Activated CD8-positive, alpha-beta memory T cell treated with anti-CD3 and anti-CD28 coated beads for 1 hour (primary cell): Measurements from ENCODE around the gene HSPA2.
"Not testable (repeated sequence)": the region's sequence is repeated elsewhere in the genome, so short reads cannot be mapped to it uniquely, and the experiment has no call there.

Experiments
- DNase-seq, 2 donors: peaks; one replicate each; pipeline ENCODE4 v3.0.0-alpha.2; 2020; ENCODE audit warnings: low read depth in 1 of 2; ENCODE audit errors: extremely low read depth in 1 of 2

HSPA2 gene

DNA sequence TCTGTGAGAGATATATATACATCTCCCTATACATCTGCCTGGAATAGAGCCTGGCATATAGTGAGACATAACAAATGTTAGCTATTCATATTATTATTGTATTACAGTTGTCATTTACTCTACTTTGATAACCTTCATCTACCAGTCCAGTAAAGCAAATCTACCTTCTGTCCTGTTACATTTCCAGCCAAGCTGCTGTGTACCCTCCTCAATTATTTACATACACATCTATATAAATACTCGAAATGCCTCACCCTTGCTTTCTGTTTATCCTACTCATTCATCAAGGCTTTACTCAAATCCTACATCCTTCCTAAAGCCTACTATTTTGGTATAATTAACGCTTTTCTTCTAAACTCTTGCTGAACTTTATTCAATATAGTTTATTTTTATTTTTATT is 27.3 kb upstream of the HSPA2 start:
- no peak for DNase-seq

DNA sequence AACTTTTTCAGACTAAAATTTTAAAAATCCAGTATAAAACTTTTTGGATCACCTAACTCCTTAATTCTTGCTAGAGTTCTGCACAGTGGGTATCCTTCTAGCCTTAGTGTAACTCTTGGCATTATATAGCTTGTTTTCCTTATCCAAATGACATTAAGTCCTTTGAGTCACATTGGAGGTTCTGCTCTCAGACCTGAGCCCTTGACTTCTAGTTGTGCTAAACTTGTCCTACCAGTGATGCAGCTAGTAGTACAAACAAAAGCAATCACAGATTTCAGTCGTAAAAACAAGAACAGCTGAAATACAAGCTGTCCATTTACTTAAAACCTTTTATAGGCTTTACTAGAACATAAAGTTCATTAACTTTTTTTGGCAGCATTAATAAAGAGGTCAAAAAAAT is 25.5 kb upstream of the HSPA2 start:
- no peak for DNase-seq

DNA sequence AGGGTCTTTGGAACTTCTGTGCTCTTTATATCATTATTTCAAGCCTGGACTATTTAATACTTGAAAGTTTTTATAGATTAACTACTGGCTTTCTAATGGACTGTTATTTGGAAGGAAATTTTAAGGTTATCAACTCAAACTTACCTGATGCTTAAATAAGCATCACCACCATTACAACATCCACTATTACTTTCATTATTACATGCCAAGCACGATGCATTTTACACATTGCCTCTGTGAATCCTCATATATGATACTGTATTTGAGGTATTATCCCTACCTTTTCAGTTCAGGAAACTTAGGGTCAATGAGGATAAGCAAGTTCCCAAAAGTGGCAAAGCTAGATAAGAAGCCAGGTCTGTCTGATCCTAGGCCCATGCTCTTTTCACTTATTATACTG is 23.6 kb upstream of the HSPA2 start:
- DNase-seq: no peak

DNA sequence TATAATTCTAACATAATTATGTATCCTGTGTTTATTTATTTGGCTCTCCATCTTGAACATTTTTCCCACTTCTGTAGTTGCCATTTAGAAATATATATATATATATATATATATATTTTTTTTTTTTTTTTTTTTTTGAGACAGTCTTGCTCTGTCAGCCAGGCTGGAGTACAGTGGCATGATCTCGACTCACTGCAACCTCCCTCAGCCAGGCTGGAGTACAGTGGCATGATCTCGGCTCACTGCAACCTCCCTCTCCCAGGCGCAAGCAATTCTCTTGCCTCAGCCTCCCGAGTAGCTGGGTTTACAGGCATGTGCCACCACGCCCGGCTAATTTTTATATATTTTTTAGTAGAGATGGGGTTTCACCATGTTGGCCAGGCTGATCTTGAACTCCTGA is 22.9 kb upstream of the HSPA2 start:
- not testable (repeated sequence) for DNase-seq

DNA sequence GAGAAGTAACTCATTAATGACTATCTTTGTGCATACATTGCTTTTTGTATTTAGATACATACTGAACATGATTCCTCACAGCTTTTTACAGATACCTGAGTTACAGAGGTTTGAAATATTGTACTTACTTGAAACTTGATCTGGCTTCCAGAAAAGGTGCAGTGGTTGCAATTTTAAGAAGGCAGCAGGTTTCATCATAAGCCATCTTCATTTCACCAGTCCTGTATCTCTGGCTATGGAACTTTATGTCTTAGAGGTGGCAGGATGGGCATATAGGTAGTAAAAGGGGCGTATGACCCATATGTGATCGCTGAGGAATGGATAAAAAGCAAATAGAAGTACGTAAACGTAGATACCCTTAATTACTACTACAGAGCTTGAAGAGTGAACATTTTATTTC is 22.3 kb upstream of the HSPA2 start:
- DNase-seq: no peak

DNA sequence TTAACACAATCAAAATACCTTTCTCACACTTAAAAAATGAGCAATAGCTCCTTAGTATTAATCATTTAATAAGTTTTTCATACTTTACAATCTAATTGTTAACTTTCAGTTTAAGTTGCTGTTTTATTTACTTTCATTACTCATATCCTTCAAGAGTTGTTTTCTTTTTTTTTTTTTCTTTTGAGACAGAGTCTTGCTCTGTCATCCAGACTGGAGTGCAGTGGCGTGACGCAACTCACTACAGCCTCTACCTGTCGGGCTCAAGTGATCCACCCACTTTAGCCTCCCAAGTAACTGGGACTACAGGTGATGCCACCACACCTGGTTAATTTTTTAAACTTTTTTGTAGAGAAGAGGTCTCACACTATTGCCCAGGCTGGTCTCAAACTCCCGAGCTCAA is 19.8 kb upstream of the HSPA2 start:
- no peak for DNase-seq

DNA sequence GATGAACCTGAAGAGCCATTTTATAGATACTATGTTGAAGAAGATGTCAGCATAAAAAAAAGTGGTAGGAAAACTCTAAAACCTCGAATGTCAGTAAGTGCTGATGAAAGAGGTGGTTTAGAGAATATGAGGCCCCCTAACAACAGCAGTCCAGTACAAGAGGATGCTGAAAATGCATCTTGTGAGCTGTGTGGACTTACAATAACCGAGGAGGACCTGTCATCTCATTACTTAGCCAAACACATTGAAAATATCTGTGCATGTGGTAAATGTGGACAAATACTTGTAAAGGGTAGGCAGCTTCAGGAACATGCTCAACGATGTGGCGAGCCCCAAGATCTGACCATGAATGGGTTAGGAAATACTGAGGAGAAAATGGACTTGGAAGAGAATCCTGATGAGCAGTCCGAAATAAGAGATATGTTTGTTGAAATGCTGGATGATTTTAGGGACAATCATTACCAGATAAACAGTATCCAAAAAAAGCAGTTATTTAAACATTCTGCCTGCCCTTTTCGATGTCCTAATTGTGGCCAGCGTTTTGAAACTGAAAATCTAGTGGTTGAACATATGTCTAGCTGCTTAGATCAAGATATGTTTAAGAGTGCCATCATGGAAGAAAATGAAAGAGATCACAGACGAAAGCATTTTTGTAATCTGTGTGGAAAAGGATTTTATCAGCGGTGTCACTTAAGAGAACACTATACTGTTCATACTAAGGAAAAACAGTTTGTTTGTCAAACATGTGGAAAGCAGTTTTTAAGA is 17.8 kb upstream of the HSPA2 start:
- no peak for DNase-seq

DNA sequence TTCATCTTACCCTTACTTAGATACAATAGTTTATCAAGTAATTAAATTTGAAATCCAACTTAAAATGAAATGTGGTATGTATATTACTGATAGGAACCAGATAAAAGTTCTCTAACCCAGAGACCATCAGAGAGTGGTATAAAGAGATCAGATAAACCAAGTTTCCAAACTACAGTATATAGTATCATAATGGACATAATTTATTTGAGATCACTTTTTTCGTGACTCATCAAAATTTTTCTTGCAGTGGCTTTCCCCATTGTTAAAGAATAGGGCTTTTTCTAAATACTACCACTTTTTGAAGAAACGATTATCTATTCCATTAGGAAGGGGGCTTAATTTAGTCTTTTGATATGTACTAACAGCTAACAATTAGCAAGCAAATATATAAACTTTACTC is 15.2 kb upstream of the HSPA2 start:
- DNase-seq: no peak

DNA sequence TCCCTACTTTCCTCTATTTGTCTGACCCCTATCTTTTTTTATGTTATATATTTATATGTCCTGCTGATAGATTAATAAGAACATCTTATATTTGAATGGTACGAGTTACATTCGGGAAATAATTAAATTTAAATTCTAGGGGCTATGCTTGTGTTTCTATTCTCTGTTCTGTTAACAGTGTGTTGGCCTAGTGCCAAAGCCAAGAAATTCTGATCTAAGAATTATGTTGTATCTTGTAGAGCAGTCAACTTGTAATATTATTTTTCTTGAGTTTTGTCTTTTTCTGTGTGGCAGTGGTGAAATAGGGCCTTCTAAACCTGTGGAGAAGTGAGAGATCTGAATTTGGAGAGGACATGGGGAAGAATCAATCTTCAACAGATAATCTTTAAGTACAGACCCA is 9.0 kb upstream of the HSPA2 start:
- no peak for DNase-seq

DNA sequence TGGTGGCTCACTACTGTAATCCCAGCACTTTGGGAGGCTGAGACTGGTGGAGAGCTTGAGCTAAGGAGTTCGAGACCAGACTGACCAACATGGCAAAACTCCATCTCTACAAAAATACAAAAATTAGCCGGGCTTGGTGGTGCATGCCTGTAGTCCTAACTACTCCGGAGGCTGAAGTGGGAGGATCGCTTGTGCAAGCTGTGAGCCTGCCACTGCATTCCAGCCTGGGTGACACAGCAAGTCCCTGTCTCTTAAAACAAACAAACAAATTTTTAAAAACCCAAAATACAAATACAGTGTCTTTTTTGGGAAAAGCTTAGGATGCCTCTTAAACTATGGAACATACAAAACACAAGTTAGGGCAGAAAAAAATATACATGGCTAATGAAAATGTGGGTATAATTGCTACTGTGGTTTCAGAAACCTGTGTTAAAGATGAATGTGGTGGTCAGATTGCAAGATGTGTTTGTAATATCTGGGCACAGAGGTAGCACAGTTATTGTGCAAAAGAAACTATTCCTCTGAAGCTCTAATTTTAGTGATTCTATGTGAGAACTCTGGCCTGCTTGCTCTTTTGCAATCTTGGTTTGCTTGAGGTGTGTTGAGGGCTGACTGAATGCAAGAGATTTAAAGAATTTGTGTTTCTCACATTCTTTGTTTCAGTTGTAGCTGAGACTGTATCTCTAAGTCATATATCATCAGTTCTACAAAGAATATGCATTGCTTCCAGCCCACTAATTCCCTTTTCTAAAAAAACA is 3.9 kb upstream of the HSPA2 start:
- no peak for DNase-seq

DNA sequence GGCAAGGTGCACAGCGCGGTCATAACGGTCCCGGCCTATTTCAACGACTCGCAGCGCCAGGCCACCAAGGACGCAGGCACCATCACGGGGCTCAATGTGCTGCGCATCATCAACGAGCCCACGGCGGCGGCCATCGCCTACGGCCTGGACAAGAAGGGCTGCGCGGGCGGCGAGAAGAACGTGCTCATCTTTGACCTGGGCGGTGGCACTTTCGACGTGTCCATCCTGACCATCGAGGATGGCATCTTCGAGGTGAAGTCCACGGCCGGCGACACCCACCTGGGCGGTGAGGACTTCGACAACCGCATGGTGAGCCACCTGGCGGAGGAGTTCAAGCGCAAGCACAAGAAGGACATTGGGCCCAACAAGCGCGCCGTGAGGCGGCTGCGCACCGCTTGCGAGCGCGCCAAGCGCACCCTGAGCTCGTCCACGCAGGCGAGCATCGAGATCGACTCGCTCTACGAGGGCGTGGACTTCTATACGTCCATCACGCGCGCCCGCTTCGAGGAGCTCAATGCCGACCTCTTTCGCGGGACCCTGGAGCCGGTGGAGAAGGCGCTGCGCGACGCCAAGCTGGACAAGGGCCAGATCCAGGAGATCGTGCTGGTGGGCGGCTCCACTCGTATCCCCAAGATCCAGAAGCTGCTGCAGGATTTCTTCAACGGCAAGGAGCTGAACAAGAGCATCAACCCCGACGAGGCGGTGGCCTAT is 875 bp downstream of the HSPA2 start:
- DNase-seq: no peak

DNA sequence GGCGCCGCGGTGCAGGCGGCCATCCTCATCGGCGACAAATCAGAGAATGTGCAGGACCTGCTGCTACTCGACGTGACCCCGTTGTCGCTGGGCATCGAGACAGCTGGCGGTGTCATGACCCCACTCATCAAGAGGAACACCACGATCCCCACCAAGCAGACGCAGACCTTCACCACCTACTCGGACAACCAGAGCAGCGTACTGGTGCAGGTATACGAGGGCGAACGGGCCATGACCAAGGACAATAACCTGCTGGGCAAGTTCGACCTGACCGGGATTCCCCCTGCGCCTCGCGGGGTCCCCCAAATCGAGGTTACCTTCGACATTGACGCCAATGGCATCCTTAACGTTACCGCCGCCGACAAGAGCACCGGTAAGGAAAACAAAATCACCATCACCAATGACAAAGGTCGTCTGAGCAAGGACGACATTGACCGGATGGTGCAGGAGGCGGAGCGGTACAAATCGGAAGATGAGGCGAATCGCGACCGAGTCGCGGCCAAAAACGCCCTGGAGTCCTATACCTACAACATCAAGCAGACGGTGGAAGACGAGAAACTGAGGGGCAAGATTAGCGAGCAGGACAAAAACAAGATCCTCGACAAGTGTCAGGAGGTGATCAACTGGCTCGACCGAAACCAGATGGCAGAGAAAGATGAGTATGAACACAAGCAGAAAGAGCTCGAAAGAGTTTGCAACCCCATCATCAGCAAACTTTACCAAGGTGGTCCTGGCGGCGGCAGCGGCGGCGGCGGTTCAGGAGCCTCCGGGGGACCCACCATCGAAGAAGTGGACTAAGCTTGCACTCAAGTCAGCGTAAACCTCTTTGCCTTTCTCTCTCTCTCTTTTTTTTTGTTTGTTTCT is 1.7 kb downstream of the HSPA2 start:
- no peak for DNase-seq

DNA sequence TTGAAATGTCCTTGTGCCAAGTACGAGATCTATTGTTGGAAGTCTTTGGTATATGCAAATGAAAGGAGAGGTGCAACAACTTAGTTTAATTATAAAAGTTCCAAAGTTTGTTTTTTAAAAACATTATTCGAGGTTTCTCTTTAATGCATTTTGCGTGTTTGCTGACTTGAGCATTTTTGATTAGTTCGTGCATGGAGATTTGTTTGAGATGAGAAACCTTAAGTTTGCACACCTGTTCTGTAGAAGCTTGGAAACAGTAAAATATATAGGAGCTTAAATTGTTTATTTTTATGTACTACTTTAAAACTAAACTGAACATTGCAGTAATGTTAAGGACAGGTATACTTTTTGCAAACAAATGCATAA is 2.3 kb downstream of the HSPA2 start:
- no peak for DNase-seq

DNA sequence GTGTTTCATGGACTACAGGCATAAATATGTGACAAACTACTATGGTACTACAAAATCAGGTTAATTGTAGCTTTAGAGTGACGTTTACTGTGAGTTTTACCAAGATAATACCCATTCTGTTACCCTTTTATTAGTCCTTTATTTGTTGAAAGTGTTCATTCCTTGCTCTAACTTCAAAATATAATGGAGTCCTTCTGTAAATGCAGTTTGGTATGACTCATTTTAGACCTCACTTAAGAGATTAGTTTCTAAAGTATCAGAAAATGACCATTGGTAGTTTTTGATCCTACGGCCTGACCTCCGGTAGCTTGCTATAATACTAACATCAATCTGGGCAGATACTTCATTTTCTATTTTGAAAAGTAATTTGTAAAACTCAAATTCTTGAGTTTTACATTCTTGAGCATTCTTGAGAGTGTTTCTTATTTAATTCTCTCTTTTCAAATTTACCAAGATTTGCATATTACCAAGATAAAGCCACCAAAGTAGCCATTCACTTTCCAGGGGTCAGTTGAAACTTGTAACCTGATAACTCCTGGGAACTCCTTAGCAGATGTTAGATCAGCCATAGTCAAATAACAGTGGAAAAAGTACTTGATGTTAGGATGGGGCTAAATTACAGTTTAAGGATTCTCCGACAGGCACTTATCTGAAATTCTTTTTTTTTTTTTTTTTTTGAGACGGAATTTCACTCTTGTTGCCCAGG is 4.2 kb downstream of the HSPA2 start:
- no peak for DNase-seq

DNA sequence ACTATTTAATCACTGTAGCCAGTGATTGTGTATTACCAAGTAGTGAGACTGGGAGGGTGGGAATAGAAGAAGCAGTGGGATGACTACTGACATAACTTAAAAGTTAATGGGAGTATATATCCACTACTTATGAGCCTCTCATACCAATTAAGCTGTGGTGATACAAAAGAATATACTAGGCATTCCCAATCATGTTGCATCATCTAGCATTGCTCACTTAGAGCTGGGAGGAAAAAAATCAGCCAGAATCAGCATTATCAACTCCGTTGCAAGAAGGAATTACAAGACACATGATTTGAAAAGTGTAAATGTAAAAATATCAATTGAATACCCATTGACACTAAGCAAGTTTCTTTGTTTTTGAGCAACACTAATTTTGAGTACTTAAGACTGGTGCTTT is 8.5 kb downstream of the HSPA2 start:
- DNase-seq: no peak

DNA sequence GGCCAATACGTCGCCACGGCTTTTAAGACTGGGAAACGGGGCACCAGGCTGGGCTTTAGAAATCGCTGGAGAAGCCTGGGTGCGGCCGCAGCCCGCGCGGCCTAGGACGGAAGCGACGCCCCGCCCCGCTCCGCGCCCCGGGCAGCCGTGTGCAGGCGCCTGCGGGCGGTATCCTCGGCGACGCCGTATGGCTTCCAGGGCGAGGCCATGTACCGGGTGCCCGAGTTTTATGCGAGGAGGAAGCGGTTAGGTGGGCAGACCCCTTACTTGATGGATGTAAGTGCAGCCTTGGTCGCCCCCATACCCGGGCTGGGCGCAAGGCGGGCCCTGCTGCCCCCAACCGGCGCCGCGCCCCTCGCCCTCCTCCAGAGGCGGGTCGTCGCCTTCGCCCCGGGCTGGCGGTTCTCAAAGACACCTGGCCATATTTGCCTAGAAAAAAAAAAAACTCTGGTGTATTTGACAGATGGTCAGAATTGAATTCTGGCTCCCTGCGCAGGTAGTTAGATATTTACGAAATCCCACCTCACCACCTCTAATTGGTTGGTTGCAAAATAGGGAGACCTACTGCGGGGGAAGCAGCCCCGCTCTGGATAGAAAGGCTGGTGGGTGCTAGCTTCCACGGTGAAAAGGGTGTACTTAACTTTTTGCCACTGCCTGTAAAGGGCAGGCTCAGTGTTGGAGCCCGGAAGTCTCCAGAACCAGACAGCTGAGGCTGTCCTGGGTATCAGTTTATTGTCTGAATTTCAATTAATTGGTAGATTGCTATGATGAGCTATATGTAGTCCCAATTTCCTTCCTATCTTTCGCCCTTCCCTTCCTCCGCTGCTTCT is 9.5 kb downstream of the HSPA2 start, which contains the start of gene PPP1R36:
Gene PPP1R36, plus strand, starts transcription at position 171 of the 830 bp plus-strand sequence. Its CDS starts 37 bp downstream, at position 208.
- no peak for DNase-seq

DNA sequence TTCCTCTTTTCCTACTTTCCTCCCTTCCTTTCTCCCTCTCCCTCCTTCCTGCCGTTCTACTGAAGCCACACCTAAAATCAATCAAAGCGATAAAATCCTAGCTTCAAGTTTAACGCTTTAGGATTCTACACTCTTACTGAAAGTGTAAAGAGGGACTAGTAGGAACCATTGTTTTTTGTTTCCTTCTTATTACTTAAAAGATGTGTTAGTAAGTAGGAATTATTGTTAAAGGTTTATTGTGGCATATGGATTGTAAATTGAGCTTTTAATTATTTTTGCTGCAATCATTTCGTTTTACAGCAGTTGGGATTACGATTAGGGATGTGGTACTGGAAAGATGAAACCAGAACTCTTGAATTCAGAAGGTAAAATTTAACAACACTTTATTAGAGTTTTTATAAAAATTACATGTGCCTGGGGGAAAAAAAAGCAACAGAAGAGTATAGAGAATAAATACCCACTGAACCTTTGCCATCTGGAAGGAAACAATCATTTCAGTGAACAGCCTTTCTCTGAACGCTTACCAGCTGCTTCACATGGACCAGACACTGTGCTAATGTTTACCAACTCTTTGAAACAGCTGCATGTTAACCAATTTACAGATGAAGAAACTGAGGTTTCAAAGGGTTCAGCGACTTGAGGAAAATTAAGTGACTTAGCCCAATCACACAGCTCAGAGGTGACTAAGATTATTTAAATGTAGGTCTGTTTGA is 10.2 kb downstream of the HSPA2 start:
- DNase-seq: no peak

DNA sequence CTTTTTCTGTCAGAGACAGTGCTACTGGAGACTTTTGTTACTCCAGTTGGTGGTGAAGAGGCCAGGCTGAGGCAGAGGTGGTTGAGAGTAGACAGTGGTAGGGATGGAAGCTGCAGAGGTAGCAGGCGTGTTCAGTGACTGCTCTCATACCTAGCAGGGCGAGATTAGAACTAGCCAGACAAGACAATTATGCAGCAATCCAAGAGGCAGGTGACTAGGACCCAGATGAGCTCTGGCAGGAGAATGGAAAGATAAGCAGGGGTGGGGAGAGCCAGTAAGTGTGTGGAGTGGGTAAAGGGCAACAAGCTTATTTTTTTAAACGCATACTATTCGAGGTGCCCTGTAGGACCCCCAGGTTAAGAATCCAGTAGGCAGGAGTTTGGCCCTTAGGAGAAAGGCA is 14.0 kb downstream of the HSPA2 start:
- DNase-seq: no peak

DNA sequence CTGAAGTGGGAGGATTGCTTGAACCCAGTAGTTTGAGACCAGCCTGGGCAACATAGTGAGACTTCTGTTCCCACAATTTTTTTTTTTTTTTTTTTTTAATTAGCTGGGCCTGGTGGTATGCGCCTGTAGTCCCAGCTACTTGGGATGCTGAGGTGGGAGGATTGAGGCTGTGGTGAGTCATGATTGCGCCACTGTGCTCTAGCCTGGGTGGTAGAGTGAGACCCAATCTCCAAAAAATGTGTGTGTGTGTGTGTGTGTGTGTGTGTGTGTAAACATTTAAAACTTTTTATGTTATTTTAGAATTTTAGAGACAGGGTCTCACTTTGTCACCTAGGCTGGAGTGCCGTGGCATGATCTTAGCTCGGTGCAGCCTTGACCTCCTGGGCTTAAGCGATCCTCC is 16.0 kb downstream of the HSPA2 start:
- no peak for DNase-seq
